Omental fat pad (tissue), 4 donors: ENCODE measurements around the gene PSMB2. TPM values are rescaled to one million over a fixed set of nuclear protein-coding genes. Genes with fewer than 3 reads are reported as not detected.

Experiments
- ATAC-seq: fragments of 150-250 bp; one replicate; pipeline ENCODE4 v1.9.1; 2016; ENCODE audit warnings: mild to moderate bottlenecking, moderate library complexity; ENCODE audit not compliant: low FRiP score
- DNase-seq: peaks from one replicate; pipeline ENCODE4 v3.0.0-alpha.2; 2019; ENCODE audit warnings: low spot score
- total RNA-seq, 4 donors: library from RNA; depleted of rRNA; stranded (reverse); fragments of >200 nt; gene quantifications; one replicate each; pipeline ENCODE4 v1.1.0, GENCODE V29; 2016
- TF ChIP-seq, protein P1 (sequence below), 3 donors: fragments of 450-650 bp; IDR thresholded peaks; one replicate each; pipeline ENCODE4 v1.5.1; 2016 to 2017; ENCODE audit warnings: antibody characterized with exemption in 3 of 3, mild to moderate bottlenecking in 3 of 3, moderate library complexity in 2 of 3

Gene PSMB2
- total RNA-seq, 4 donors from 2014 or later, result 31.4 to 39.9 (median 36.1) TPM

DNA sequence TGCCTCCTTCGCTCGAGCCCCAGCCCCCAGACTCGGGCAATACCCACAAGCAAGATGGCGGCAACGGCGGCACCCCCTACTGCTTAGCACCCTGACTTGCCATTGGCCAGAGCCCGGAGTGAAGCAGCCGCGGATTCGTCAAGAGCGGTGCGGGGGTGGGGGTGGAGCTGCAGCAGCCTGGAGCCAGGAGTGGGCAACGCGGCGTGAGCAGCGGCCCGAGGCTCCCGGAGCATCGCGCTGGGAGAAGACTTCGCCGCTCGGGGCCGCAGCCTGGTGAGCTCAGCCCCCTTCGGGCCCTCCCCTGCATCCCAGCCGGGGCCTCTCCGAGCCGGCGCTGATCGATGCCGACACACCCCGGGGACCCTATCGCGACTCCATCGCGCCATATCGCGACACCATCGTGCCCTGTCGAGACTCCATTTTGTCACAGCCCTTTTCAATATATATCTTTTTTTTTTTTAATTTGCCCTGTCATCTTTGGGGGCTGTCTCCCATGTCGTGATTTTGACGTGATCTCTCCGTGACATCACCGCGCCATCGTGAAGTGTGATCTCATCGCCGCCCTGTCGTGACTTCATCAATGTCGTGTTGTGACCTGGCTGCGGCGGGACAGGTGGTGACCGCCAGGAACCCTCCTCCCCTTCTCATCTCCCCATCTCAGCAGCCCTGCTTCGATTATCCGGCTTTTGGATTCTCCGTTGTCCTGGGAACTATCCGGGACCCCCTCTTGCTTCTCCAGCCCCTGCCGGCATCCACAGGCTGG lies 83.5 kb downstream of the PSMB2 start, which contains the start of gene NCDN:
NCDN (plus strand) TSS at position 189 of the 763 bp plus-strand sequence; CDS start at position 581, 392 bp downstream.
- TF ChIP-seq, protein P1, sequence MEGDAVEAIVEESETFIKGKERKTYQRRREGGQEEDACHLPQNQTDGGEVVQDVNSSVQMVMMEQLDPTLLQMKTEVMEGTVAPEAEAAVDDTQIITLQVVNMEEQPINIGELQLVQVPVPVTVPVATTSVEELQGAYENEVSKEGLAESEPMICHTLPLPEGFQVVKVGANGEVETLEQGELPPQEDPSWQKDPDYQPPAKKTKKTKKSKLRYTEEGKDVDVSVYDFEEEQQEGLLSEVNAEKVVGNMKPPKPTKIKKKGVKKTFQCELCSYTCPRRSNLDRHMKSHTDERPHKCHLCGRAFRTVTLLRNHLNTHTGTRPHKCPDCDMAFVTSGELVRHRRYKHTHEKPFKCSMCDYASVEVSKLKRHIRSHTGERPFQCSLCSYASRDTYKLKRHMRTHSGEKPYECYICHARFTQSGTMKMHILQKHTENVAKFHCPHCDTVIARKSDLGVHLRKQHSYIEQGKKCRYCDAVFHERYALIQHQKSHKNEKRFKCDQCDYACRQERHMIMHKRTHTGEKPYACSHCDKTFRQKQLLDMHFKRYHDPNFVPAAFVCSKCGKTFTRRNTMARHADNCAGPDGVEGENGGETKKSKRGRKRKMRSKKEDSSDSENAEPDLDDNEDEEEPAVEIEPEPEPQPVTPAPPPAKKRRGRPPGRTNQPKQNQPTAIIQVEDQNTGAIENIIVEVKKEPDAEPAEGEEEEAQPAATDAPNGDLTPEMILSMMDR (IDR thresholded peaks at IDR 0.05), result no peak
- DNase-seq (peak; percentile 80), ATAC-seq (peak; percentile 94)

DNA sequence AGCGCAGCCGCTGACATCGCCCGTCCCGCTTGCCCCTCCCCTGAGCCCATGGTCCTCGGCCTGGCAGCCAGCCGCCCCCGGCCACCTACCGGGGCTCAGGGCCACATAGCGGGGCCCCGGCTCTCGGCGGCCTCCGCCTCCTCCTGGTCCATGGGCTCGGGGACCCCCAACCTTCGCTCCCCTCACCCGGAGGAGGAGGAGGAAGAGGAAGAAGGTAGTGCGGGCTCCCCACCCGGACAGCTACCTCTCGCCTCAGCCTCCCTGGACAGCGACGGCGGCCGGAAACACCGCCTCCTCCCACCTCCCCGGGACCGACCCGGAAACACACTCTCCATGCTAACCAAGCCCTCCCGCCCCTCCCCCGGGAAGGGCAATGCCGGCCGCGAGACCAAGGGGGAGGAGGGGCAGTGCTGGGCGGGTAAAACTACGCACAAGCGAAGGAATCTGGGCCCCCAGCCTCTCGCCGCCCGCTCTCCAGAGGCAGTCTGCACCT lies 84.2 kb downstream of the PSMB2 start, which contains the start of gene KIAA0319L:
KIAA0319L (minus strand) TSS at position 286 of the 493 bp plus-strand sequence. CDS start 2,912 bp downstream, outside the sequence.
- peak; percentile 67 for DNase-seq
- peak; percentile 94 for ATAC-seq
- TF ChIP-seq, protein P1 (IDR thresholded peaks at IDR 0.05), result no peak

DNA sequence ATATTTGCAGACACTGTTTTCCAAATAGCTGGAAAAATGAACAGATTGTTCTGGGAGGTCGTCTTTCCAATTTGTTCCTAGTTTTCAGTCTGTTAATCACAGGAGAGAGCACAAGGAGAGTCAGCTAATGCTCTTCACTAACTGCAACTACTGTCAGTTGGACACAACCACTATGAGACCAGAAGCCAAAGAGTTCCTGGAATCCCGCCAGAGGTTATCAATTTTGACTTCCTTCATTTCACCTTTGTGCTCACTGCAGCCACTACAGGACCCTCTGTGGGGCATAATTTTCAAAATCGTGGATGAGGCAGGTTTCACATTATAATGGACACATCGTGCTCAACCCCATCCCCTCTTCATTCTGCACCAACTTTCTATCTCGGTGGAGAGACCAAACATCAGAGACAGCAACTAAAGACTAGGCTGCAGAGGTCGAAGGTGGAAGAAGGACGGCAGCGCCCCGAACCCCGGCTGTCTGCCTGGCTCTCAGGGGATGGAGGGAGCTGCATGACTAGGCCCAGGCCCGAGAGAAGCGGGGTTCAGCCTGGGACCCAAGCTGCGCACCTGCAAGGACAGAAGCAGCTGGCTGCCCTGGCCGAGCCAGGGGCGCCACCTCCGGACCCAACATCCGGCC lies 84.7 kb downstream of the PSMB2 start:
- no peak for ATAC-seq
- no peak for DNase-seq

DNA sequence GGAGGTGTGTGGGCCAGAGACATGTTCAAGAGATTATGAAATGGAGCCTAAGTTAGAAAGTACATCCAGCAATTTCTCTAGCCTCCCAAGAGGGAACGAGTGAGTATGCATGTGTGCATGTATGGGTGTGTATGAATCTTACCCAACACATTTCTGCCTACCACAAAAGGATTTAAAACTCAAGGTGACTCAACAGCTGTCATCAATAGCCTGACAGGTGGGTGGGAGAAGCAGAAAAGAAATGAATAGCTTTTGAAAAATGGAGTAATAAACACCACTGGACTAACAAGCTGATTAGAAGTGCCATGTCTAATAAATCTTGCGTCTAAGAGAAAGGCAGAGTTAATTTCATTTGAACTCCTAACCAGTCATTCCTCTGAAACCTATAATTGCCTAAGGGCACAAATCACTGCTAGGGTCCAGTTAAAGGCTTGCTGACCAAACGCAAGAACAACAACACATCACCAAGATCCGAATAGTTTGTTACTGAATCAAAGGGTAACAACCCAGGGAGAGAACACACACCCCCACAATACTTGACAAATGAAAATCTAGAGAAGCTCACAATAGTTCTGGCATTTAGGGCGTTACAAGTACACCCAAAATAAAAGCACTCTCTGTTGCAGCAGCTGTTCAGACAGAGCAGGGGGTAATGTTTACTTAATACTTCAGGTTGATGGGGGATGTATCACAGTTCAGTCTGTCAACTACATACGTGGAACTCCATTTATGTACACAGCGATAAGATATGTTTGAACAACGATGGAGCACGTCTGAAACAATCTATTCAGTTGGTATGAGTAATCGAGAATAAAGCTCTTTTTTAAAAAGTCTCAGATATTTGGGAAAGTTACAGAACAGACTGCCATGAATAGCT lies 85.5 kb downstream of the PSMB2 start:
- DNase-seq (no peak), ATAC-seq (no peak)
- TF ChIP-seq, protein P1 (IDR thresholded peaks at IDR 0.05), result no peak

More for the DNA sequence above, 84.7 kb downstream of the PSMB2 start:
- TF ChIP-seq, protein P1 (IDR thresholded peaks at IDR 0.05), result no peak

DNA sequence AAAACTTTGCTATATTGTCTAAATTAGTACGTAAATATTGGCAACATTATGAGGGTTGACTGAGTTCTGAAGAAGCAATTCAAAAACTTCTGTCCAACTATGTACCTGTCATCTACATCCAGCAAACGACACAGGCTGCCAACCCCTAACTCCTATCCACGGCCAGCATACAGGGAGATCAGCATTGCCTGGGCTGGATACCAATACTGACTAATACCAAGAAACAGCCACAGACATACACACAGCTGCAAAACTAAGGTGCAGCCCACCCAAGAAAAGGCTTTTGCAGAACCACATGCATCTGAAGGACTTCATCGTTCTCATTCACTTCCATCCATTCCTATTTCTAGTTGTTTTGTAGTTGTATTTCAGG lies 86.1 kb downstream of the PSMB2 start:
- TF ChIP-seq, protein P1 (IDR thresholded peaks at IDR 0.05), result no peak

More for the DNA sequence above, 86.1 kb downstream of the PSMB2 start:
- DNase-seq (no peak), ATAC-seq (no peak)
